LHCN-M2 (cell line): ENCODE measurements around the gene BEX4. TPM values are rescaled to one million over a fixed set of nuclear protein-coding genes. Genes with fewer than 3 reads are reported as not detected.

Experiments used
- DNase-seq: peaks from one replicate; pipeline ENCODE4 v3.0.0-alpha.2; 2012; ENCODE audit warnings: low read depth
- total RNA-seq: library from RNA; depleted of rRNA; stranded (reverse); fragments of >200 nt; gene quantifications from 2 replicates; pipeline ENCODE4 v1.2.3, GENCODE V29; 2014; rRNA removed

BEX4 gene
- total RNA-seq, 1 experiment from 2014 or later, result 1.9 TPM

DNA sequence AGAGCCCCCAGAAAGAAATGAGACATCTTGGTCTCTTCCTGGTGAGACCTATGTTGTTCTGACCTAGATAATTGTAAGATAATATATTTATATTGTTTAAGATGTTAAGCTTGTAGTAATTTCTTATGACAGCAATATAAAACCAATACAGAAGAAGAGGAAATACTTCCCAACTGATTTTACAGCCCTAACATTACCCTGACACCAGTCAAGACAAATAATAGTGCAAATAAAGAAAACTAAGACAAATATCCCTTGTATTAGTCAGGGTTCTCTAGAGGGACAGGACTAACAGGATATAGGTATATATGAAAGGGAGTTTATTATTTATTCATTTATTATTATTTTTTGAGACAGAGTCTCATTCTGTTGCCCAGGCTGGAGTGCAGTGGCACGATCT lies 21.4 kb downstream of the BEX4 start:
- no peak for DNase-seq

DNA sequence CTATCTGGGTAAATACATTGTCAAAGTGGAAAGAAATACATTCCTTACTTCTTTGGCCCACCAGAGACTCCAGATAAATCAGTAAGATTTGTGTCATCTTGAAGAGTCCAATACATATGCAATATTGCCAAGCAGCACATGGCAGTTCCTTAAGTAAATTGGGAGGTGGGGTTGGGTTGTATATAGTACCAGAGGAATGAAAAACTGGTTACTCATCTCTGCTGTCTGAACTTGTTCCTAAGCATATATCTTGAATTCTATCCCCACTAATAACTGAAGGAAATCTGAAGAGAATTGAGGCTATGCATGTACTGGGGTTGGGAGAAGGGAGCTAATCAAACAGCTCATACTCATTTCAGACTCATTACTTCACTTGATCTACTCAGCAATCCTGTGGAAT lies 25.2 kb downstream of the BEX4 start:
- no peak for DNase-seq

DNA sequence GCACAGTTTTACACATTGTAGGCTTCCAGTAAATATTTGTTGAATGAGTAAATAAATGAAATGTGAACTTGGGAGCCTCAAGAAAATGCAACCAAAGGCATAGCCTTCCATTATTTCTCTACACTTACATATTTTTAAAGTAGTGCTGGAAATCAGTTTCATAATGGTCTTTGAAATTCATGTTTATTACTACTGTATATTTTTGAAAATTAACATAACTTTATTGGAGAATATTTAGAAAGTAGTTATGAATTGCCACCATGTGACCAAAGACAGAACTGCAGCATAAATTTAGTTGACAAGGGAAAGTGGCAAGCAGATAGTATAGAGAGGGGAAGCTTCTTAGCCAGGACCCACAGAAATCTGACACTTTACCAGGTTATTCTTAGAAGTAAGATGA lies 33.6 kb downstream of the BEX4 start:
- peak; percentile 11 for DNase-seq

DNA sequence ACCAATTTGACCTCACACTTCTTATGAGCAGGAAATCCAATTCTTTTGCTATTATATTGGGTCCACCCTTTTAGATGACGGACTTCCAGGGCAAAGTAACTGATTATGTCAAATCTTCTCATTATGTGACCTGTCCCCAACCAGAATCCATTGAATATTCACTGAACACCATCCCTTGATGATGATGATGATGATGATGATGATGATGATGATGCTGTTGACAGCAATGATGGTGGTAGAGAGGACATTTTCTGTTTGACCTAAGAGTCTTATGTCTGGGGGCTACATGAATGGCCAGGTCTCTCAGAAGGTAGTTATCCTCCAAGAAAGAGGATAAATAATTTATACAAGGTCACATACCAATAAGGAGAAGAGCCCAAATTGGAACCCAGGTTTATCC lies 34.9 kb downstream of the BEX4 start:
- DNase-seq, result no peak

- DNase-seq, result no peak
Observed at GRCh38 chrX:103250977-103251376, 36.1 kb downstream of the BEX4 start.

GRCh38 chrX:103253608-103254007 lies 38.7 kb downstream of the BEX4 start:
- DNase-seq, result peak; percentile 9

DNA sequence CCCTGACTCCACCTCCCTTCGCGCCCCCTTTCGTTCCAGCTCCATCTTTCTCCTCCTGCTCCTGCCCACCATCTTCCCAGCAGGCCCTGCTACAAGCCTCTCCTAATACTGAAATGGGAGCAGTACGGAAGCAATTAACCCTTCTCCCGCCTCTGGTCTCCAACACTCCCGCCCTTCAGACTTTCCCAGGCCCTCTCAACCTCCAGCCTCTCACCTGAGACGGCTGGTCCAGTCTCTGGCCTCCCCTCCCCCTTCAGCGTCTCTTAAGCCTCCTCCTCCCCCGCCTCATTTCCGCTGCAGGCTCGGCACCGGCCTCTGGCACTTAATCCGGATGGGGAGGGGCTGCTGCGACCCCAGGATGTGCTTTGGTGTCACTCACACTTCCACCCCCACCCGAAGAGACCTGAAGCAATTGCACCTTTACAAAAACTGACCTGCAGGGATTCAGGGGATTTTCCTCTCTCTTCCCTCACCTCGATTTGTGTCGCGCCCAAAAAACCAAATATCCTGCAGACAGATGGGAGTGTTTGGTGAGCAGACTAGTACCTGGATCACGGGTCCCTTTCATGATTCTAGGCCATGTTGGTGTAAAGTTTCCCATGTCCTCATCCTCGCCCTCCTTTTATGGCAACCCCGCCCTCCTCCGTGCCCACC lies 39.4 kb downstream of the BEX4 start:
- peak; percentile 31 for DNase-seq

DNA sequence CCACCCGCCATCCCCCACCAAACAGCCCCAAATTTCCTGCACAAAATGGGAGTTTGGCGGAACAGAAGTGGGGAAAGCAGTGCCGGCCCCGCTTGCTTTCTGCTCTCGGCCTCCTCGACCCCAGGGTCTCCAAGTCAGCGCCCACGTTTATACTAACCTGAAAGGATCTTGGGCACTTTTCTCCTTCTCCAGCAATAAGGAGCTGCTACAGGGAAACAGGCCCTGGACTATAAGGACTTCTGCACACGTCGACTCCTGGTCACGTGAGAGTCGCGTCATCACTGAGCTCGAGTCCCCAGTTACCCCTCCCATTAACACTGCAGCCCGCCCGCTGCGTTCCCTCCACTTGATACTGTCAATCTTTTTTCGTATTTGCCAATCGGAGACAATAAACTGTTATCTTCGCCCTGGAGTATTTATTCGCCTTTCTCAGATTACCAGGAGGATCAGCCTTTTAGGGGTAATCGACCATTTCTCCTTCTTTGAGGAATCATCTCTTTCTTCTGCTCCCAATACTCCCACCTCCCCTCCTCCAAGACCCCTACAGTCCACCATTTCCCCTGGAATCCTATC lies 40.1 kb downstream of the BEX4 start, which contains the start of gene TCEAL8:
Gene TCEAL8 (minus strand): TSS at position 235 of the 573 bp plus-strand sequence. CDS start 1,176 bp downstream, outside the sequence.
- peak; percentile 88 for DNase-seq

DNA sequence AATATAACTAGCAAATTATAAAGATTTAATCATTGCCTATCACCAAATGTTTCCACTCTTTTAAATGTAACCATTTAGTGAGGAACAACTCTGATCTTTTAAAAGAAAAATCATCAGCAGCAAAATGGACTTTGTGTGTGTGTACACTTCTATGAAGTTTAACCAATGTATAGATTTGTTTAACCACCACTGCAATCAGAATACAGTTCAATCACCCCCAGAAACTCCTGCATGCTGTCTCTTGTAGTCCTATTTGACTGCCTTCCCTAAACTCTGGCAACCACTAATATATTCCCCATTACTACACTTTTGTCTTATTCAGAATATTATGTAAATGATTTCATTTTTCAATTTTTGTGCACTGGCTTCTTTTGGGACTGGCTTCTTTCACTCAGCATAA lies 41.7 kb downstream of the BEX4 start:
- DNase-seq, result no peak

DNA sequence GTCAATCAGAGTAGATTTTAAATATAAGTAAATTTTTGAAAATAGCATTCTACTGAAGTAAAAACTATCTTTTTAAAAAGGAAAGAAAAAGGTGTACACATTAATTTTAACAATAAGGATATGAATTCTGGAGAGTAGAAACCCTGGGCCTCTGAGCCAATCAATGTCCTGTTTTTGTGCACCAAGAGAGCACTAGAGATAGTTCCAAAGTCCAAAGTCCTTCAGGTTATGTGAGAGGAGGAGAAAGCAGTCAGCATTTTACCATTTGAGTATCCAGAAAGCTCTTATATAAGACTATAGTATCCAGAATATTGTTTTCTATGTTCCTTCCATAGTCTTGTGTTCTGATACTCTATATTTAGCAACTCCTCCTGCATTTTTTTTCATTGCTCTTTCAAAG lies 43.4 kb downstream of the BEX4 start:
- DNase-seq, result no peak

Other genes with a start within 250 kb of the BEX4 start
- gene BEX1, start 150.9 kb upstream of the BEX4 start, total RNA-seq, result 11.0 and 11.5 TPM in 2 replicates
- gene NXF3, start 122.0 kb upstream of the BEX4 start, total RNA-seq, result 0.46 and 2.4 TPM in 2 replicates
- gene TCEAL8, start 40.0 kb downstream of the BEX4 start, total RNA-seq, result 144 and 146 TPM in 2 replicates
- gene TCEAL5, start 61.6 kb downstream of the BEX4 start, total RNA-seq, result not detected in 2 replicates
- gene BEX2, start 95.9 kb downstream of the BEX4 start, total RNA-seq, result 0.57 and 0.58 TPM in 2 replicates
- 61.0 and 66.2 TPM in 2 replicates for gene TCEAL7, start 115.1 kb downstream of the BEX4 start, total RNA-seq
- 224 and 277 TPM in 2 replicates for gene TCEAL9, start 141.4 kb downstream of the BEX4 start, total RNA-seq
- 354 and 380 TPM in 2 replicates for gene BEX3, start 161.4 kb downstream of the BEX4 start, total RNA-seq